ENCODE data around the gene DEPP1. TPM values are rescaled to one million over a fixed set of nuclear protein-coding genes. Genes with fewer than 3 reads are reported as not detected.

Gene DEPP1
- total RNA-seq, 3 donors from 2014 or later = 14.8 to 19.0 (median 18.1) TPM

GRCh38 chr10:44995581-44995913 is 16.9 kb upstream of the DEPP1 start:
- intact Hi-C loops (cut with DNase I, micrococcal nuclease) = no loop called here
- DNase-seq = no peak
- no peak for TF ChIP-seq CTCF (IDR thresholded peaks at IDR 0.05)
- Histone ChIP-seq H3K36me3 (ENCODE audit: low read depth) (no peaks in the 10 kb centered on the region), H3K4me1 (ENCODE audit: low read depth) (no peaks in the 10 kb centered on the region), H3K4me3 (no peak overlapping the region), H3K9me3 (no peaks in the 10 kb centered on the region)
- ATAC-seq = no peak

- Histone ChIP-seq H3K36me3 (ENCODE audit: low read depth) (no peaks in the 10 kb centered on the region), H3K4me3 (no peak overlapping the region), H3K4me1 (ENCODE audit: low read depth) (no peaks in the 10 kb centered on the region), H3K9me3 (no peaks in the 10 kb centered on the region)
- intact Hi-C loops (cut with DNase I, micrococcal nuclease) = no loop called here
- ATAC-seq (no peak), DNase-seq (no peak)
- TF ChIP-seq CTCF (IDR thresholded peaks at IDR 0.05) = no peak
Measured at GRCh38 chr10:44994752-44995530, 16.3 kb upstream of the DEPP1 start.

GRCh38 chr10:44993922-44994751 is 15.5 kb upstream of the DEPP1 start:
- ATAC-seq (no peak), DNase-seq (no peak)
- Histone ChIP-seq H3K4me1 (ENCODE audit: low read depth) (no peaks in the 10 kb centered on the region), H3K4me3 (no peak overlapping the region), H3K36me3 (ENCODE audit: low read depth) (no peaks in the 10 kb centered on the region), H3K9me3 (no peaks in the 10 kb centered on the region)
- intact Hi-C loops (cut with DNase I, micrococcal nuclease) = no loop called here
- TF ChIP-seq CTCF (IDR thresholded peaks at IDR 0.05) = no peak

- no peaks in the 10 kb centered on the region for H3K36me3 ChIP-seq (ENCODE audit: low read depth)
- ATAC-seq (no peak), DNase-seq (peak in 2 of 3 donors; percentile 1 to 41)
- no peak for TF ChIP-seq CTCF (IDR thresholded peaks at IDR 0.05)
- H3K9me3 ChIP-seq = no peaks in the 10 kb centered on the region
- H3K4me3 ChIP-seq = no peak overlapping the region
- intact Hi-C loops (cut with DNase I, micrococcal nuclease) = no loop called here
- H3K4me1 ChIP-seq (ENCODE audit: low read depth) = no peaks in the 10 kb centered on the region
Measured at GRCh38 chr10:44993226-44993921, 14.8 kb upstream of the DEPP1 start.

GRCh38 chr10:44992732-44993225 is 14.2 kb upstream of the DEPP1 start:
- H3K9me3 ChIP-seq = no peaks in the 10 kb centered on the region
- no peaks in the 10 kb centered on the region for H3K36me3 ChIP-seq (ENCODE audit: low read depth)
- no peak for TF ChIP-seq CTCF (IDR thresholded peaks at IDR 0.05)
- no peak overlapping the region for H3K4me3 ChIP-seq
- no peaks in the 10 kb centered on the region for H3K4me1 ChIP-seq (ENCODE audit: low read depth)
- no peak for ATAC-seq
- intact Hi-C loops (cut with DNase I, micrococcal nuclease) = no loop called here
- DNase-seq = no peak
